Measurements from ENCODE around the gene ZNF488.

ZNF488 gene

DNA sequence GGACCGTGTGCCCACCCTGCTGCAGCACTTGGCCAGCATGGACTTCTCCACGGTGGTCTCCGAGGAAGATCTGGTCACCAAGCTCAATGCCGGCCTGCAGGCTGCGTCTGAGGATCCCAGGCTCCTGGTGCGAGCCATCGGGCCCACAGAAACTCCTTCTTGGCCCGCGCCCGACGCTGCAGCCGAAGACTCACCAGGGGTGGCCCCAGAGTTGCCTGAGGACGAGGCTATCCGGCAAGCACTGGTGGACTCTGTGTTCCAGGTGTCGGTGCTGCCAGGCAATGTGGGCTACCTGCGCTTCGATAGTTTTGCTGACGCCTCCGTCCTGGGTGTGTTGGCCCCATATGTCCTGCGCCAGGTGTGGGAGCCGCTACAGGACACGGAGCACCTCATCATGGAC is 34.6 kb downstream of the ZNF488 start:
- no peak for DNase-seq (ENCODE audit: low spot score)

DNA sequence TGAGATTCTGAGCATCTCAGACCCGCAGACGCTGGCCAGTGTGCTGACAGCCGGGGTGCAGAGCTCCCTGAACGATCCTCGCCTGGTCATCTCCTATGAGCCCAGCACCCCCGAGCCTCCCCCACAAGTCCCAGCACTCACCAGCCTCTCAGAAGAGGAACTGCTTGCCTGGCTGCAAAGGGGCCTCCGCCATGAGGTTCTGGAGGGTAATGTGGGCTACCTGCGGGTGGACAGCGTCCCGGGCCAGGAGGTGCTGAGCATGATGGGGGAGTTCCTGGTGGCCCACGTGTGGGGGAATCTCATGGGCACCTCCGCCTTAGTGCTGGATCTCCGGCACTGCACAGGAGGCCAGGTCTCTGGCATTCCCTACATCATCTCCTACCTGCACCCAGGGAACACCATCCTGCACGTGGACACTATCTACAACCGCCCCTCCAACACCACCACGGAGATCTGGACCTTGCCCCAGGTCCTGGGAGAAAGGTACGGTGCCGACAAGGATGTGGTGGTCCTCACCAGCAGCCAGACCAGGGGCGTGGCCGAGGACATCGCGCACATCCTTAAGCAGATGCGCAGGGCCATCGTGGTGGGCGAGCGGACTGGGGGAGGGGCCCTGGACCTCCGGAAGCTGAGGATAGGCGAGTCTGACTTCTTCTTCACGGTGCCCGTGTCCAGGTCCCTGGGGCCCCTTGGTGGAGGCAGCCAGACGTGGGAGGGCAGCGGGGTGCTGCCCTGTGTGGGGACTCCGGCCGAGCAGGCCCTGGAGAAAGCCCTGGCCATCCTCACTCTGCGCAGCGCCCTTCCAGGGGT is 35.2 kb downstream of the ZNF488 start:
- DNase-seq (ENCODE audit: low spot score), result no peak

DNA sequence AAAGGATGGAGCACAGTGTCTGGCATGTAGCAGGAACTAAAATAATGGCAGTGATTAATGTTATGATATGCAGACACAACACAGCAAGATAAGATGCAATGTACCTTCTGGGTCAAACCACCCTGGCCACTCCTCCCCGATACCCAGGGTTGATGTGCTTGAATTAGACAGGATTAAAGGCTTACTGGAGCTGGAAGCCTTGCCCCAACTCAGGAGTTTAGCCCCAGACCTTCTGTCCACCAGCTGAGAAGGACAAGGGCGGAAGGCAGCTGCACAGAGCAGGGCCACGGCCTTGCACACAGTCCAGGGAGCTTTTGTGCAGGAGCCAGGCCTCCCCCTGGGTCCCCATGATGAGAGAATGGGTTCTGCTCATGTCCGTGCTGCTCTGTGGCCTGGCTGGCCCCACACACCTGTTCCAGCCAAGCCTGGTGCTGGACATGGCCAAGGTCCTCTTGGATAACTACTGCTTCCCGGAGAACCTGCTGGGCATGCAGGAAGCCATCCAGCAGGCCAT is 35.9 kb downstream of the ZNF488 start, which contains the start of gene RBP3:
RBP3 (plus strand) TSS at position 226 of the 514 bp plus-strand sequence; CDS start at position 348, 122 bp downstream.
- DNase-seq (ENCODE audit: low spot score), result no peak

DNA sequence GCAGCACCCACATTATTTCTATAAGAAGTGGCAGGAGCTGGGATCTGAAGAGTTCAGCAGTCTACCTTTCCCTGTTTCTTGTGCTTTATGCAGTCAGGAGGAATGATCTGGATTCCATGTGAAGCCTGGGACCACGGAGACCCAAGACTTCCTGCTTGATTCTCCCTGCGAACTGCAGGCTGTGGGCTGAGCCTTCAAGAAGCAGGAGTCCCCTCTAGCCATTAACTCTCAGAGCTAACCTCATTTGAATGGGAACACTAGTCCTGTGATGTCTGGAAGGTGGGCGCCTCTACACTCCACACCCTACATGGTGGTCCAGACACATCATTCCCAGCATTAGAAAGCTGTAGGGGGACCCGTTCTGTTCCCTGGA is 36.8 kb downstream of the ZNF488 start:
- no peak for DNase-seq (ENCODE audit: low spot score)

DNA sequence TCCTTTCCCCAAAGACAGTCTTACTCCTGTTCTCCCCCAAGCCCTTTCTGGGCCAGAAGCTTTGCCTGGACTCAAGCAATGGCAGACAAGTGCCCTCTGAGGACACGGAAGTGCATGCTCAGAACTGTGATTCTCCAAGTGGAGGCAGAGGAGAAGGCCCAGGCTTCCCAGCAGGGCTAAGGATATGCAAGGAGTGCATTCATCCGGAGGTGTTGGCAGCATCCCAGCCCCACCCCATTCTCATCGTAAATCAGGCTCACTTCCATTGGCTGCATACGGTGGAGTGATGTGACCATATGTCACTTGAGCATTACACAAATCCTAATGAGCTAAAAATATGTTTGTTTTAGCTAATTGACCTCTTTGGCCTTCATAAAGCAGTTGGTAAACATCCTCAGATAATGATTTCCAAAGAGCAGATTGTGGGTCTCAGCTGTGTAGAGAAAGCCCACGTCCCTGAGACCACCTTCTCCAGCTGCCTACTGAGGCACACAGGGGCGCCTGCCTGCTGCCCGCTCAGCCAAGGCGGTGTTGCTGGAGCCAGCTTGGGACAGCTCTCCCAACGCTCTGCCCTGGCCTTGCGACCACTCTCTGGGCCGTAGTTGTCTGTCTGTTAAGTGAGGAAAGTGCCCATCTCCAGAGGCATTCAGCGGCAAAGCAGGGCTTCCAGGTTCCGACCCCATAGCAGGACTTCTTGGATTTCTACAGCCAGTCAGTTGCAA is 37.4 kb downstream of the ZNF488 start:
- no peak for DNase-seq (ENCODE audit: low spot score)

GRCh38 chr10:47344996-47345870 is 38.9 kb downstream of the ZNF488 start:
- no peak for DNase-seq (ENCODE audit: low spot score)

DNA sequence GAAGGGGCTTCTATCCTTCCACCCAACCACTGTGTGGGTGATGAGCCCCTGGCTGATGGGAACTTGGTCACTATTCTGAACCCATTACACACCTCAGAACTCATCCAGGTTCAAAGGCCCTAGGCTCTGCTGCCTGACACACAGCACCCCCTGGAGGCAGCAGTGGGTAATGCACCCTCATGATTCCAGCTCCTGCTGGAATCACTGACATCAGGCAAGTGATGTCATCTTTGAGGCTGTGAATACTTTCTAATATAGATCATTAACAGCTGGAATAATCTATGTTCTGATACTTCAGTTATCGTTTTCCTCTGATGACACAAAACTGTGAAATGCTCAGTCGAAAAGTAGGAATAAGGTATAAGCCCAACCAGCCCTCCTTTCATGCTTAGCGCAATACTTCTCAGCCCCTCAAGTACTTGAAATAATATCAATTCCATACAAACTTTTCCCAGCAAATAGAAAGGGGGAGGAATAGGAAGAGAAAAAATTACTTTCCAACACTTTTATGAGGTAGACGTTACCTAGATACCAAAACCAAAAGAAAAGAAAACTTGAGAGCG is 43.4 kb downstream of the ZNF488 start:
- peak; percentile 61 for DNase-seq (ENCODE audit: low spot score)

DNA sequence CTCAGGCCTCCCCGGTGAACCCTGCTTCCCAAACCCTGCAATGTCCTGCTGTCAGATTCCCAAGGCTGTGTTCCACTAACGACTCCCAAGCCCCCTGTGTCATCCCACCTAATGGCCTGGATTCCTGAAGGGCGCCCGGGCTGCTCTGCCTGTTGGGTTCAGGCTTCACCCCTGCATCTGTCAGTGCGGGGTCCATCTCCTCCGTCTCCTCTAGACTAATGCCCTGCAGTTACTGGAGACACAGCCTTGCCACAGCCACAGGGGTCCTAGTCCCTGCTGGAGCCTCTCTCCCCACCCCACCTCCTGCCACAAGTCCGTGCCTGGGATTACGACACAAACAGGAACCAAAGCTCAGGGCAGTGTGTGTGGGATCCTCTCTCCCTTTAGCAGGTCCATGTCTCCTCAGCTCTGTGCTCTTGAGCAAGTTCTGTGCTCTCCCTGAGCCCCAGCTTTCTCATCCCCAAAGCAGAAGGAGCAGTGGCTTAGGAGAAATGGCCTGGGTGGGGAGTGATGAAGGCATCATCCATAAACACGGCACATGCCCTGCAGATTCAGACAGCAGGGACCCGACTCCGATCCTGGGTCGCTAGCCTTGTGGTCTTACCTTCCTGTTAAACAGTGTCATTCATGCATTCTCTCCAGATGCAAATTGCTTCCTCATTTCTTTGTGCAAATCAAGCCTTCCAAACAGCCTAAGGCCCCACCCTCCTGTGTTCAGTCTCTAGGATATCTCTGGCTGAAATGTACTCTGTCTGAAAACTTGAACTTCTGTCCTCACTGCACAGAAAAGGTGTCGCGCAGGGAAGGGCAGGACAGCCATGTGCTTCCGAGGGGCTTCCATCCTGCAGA is 44.1 kb downstream of the ZNF488 start:
- no peak for DNase-seq (ENCODE audit: low spot score)

DNA sequence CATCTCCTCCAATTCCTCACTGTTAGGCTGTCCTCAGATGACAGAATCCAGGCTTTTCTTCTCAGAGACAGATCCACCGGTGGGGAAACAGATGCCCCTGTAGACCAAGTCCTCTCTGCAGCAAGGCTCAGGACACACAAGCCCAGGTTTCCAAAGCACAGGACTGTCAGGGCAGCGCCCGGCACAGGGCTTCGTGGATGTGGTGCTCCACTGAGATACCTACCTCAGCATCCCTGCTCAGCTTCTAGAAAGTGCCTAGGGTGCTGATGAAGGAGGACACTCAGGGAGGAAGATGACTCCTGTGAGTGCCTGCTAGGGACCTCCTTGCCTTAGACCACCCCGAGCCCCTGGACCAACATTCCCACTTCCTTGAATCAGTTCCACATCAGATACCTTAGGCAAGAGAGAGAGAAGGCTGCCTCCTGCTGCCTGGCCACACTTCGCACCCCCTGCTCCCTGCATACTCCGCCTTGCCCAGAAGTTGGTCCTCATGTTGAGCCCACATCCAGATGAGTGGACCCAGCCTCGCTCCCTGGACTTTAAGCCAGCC is 44.8 kb downstream of the ZNF488 start:
- no peak for DNase-seq (ENCODE audit: low spot score)

GRCh38 chr10:47337310-47337709 is 46.8 kb downstream of the ZNF488 start:
- no peak for DNase-seq (ENCODE audit: low spot score)

GRCh38 chr10:47336387-47337134 is 47.5 kb downstream of the ZNF488 start:
- no peak for DNase-seq (ENCODE audit: low spot score)

DNA sequence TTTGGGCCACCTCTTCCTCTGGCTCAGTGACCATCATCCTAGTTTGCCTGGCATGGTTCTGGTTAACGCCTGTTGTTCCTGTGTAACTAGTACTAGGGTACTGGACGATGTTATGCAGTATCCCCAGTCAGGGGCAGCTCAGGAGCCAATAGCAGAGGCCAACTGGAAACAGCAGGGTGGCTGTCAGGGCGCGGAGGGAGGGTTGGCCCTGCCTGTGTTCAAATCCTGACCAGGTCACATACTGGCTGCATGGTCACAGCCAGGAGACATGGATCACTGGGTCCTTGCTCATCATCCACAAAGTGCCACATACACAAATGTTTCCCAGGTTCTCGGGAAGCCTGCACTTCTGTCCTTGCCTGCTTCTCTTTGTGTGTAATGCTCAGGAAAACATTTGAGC is 48.2 kb downstream of the ZNF488 start:
- no peak for DNase-seq (ENCODE audit: low spot score)

DNA sequence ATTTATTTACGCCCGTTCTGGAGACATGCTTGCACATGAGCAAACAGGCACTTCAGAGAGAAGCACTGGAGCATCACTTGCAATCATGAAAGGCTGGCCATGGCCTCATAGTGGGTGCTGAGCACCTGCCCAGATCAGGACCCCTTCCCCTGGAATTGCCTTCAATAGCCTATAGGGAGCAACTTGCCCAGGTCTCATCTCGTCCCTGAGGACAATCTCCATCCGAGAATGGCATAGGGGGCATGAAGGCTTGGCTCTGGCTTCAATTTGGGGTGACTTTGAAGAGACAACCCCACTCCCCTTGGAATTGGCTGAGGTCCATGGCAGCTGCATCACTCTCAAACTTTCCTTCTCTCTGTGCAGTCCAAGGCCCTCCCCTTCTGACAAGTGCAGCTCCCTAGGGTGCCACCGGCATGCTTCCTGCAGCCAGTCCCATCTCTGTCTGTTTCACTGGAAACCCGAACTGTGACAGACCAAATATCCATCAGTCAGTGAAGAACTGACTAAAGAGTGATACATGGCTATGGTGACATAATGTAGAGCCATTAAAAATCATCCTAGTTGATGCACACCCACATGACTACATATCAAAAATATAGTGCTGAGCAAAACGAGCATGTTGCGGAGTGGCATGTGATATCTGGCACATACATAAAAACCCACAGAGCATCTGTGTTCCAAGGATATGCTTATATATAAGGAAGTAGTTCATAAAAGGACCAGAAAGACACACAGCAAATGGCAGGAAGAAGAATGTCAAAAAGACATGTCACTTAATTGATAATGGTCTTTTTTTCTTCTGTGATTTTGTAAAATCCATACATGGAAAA is 49.4 kb downstream of the ZNF488 start:
- no peak for DNase-seq (ENCODE audit: low spot score)

DNA sequence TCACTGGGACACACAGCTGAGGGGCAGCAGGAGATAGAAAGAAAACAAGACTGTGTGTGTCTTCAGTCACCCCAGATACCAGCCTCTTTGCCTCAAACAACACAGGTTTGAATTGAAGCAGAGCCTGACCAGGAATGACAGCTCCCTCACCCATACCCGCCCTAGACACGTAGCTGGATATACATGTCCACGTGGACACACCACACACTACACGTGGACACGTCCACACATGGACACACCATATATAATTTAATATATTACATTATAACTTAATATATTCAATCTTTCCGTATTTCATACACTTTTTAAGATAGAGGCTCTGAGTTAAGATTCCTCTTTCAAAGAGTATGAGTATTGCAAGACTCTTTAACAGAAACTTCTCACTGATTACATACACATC is 50.6 kb downstream of the ZNF488 start:
- no peak for DNase-seq (ENCODE audit: low spot score)

- no peak for DNase-seq (ENCODE audit: low spot score)
These were observed 51.1 kb downstream of the ZNF488 start for GRCh38 chr10:47332946-47333345.

GRCh38 chr10:47332371-47332770 is 51.7 kb downstream of the ZNF488 start:
- DNase-seq (ENCODE audit: low spot score), result no peak

DNA sequence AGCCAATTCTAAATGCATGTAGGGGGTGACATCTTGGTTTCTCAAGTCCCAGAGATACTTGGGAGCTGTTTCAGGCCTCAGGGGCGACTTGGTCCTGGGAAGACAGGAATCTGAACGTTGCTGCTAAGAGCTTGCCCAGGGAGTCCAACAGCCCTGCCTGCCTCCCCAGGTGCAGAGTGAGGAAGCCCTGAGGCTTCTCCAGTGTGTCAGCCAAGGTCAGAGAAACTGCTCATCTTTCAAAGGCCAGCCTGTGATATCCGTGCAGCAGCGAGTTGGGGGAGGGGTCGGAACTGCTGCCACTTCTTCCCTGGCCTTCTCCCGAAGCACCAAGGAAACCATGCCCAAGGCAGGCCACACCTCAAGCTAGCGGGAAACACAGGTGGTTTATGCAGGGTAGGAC is 52.1 kb downstream of the ZNF488 start:
- DNase-seq (ENCODE audit: low spot score), result no peak

- no peak for DNase-seq (ENCODE audit: low spot score)
These were observed 52.6 kb downstream of the ZNF488 start for GRCh38 chr10:47331491-47331890.

DNA sequence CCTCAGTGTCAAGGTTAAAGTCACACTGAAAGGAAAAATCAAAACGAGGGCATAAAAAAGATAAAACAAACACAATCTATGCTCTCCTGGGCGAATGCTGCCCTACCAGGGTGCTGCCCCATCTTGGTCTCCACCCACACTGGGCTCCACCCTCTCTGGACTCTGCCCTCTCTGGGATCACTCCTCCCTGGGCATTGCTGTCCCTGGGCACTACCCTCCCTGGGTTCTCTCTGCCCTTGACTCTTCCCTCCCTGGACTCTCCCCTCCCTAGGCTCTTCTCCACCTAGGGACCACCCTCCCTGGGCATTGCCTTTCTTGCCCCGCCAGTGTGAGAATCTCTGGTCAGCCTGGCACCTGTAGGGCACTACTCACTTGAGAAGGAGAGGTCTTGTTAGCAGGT is 53.3 kb downstream of the ZNF488 start:
- no peak for DNase-seq (ENCODE audit: low spot score)

Measured in CD4-positive, alpha-beta T cell treated with Interleukin-15 for 4 hours (primary cell).